Small intestine (tissue), 7 donors: Measurements from ENCODE around the gene CIAO2B. TPM values are rescaled to one million over a fixed set of nuclear protein-coding genes. Genes with fewer than 3 reads are reported as not detected.

ENCODE experiments used
- DNase-seq, 2 donors: peaks; one replicate each; pipeline versions ENCODE4 v3.0.0 to v3.0.0-alpha.2; 2013
- FAIRE-seq: peaks from 2 replicates; lab custom pipeline; 2012; peaks lifted over from hg19 to GRCh38; lab: Jason Lieb, UNC
- H3K27ac ChIP-seq, 3 donors: one replicate each; pipeline ENCODE4 v1.5.1; 2013; ENCODE audit warnings: low read length in 2 of 3, mild to moderate bottlenecking in 2 of 3, control low read depth in 1 of 3, inconsistent platforms in 1 of 3, low read depth in 1 of 3, moderate library complexity in 1 of 3
- H3K27me3 ChIP-seq, 3 donors: one replicate each; pipeline ENCODE4 v1.6.1; 2013; ENCODE audit warnings: low read length in 3 of 3, inconsistent platforms in 1 of 3; ENCODE audit not compliant: control insufficient read depth in 3 of 3, insufficient read depth in 3 of 3
- H3K36me3 ChIP-seq, 3 donors: one replicate each; pipeline ENCODE4 v1.6.1; 2013; ENCODE audit warnings: low read length in 3 of 3, inconsistent platforms in 1 of 3, low read depth in 1 of 3, mild to moderate bottlenecking in 1 of 3, moderate library complexity in 1 of 3; ENCODE audit not compliant: control insufficient read depth in 3 of 3, insufficient read depth in 2 of 3
- H3K4me1 ChIP-seq, 3 donors: one replicate each; pipeline ENCODE4 v1.6.1; 2013; ENCODE audit warnings: low read length in 2 of 3, inconsistent platforms in 1 of 3, low read depth in 1 of 3, mild to moderate bottlenecking in 1 of 3, moderate library complexity in 1 of 3; ENCODE audit not compliant: control insufficient read depth in 3 of 3, insufficient read depth in 2 of 3
- H3K4me3 ChIP-seq, 3 donors: one replicate each; pipeline ENCODE4 v1.5.1; 2013; ENCODE audit warnings: low read length in 3 of 3, control low read depth in 1 of 3, inconsistent platforms in 1 of 3, low read depth in 1 of 3, mild to moderate bottlenecking in 1 of 3, moderate library complexity in 1 of 3
- H3K9me3 ChIP-seq, 2 donors: one replicate each; pipeline ENCODE4 v1.6.1; 2013; ENCODE audit warnings: low read depth in 1 of 2, low read length in 1 of 2; ENCODE audit not compliant: control insufficient read depth in 2 of 2, insufficient read depth in 1 of 2
- WGBS, 3 donors: extraction: QIAGEN DNeasy Blood & Tissue Kit; methylation state at CpG; one replicate each; pipeline ENCODE4 v1.1.7; 2013; 5-methylcytosine and 5-hydroxymethylcytosine counted together
- polyA plus RNA-seq, 4 donors: library from polyadenylated mRNA; stranded (reverse) in 3 of 4; unstranded in 1 of 4; fragments of 200-250 nt in 3 of 4; fragments of 120-200 nt in 1 of 4; gene quantifications; one replicate each; pipeline versions ENCODE4 v1.2.1 to v1.2.3, GENCODE V29; 2013
- donor health status: healthy with polysubstance abuse.
- donor health status: control.
- donor health status: control.
- donor health status: Bipolar disorder and iron deficiency.
- donor health status: healthy.

CIAO2B gene
- polyA plus RNA-seq, 4 donors: 79.7 to 274 (median 232) TPM

DNA sequence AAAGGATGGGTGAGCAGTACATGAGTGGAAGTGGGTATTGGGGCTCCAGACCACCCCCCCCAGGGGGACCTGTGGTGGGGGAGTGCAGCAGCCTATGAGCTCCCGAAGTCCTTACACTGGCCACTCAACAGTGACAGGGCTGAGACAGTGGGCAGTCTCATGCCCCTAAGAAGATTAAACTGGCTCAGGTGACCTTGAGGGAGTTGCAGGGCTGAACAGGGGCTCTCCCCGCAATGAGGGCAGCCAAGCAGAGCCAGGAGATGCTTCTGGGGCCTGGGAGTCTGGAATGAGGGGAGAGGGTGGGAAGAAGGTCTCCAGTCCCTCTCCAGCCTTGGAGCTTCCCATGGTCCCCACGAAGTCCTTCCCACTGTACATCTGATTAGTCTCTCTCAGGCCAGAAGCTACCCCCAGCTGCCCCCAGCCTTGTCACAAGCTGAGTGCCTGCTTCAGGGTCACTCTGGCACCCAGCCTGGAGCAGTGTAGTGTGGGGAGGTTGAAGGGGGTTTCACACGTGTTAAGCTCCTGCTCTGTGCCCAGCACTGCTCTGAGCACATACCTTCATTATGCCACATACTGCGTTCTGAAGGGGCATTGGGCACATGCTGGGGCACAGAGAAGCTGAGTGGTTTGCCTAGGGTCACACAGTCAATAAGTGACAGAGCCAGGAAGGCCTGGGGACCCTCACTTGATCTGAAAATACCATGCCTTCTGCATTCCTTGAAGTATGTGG, 14.5 kb downstream of the CIAO2B start:
- WGBS, 3 donors: 69 to 71% (median 70%) methylated on average over 5 of the region's 5 CpGs

DNA sequence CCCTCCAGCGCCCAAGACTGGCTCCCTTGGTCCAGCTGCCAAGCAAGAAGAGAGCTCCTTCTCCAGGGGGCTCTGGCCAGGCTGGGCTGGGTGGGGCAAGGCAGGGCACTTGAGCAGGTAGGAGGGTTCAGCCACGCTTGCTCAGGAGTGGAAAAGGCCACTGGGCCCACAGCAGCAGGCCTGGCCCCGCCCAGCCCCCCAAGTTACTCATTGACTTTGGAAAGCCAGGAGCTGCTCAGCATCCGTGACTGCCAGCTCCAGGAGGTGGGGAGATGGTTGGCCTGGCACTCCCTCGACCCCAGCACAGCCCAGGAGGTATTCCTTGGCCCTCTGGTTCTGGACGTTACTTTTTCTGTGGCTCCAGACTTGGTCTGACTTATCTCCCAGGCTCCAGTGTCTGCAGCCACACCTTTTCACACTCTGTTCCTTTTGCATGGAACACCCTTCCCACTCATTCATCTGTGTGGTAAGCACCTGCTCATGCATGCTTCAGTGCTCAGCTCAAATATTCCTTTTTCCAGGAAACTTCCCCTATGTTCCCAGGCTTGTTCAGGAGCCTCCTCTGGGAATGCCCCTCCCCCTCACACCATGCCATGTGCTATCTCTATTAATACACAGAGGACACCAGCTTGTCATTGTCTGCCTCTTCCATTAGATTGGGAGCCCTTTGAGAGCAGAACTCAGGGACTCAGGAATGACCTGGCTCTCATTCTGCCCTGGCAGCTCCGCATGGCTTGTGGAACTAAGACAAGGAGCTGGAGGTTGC, 15.2 kb downstream of the CIAO2B start, which contains the start of gene CDH16:
Gene CDH16, minus strand, starts transcription at position 83 of the 766 bp plus-strand sequence. CDS start 820 bp downstream, outside the sequence.
- Histone ChIP-seq H3K9me3 (no peaks in the 10 kb centered on the region), H3K4me3 (no peak within 1 kb of the TSS), H3K36me3 (no peaks in the 10 kb centered on the region), H3K27ac (peak within 1 kb of the TSS in 1 of 3 donors; percentile 25), H3K4me1 (peaks cover 0 to 25% (median 4%) of the 10 kb centered on the region in 3 donors), H3K27me3 (peaks cover 0 to 8% (median 0%) of the 10 kb centered on the region in 3 donors)
- 35 to 71% (median 51%) methylated on average over 7 of the region's 7 CpGs for WGBS, 3 donors
- FAIRE-seq: no peak
- peak; percentile 73 to 82 for DNase-seq

More for the DNA sequence above, 14.5 kb downstream of the CIAO2B start:
- Histone ChIP-seq H3K36me3 (no peaks in the 10 kb centered on the region), H3K4me3 (no peak overlapping the region), H3K9me3 (no peaks in the 10 kb centered on the region), H3K27me3 (peaks cover 0 to 16% (median 0%) of the 10 kb centered on the region in 3 donors), H3K4me1 (peaks cover 2 to 28% (median 4%) of the 10 kb centered on the region in 3 donors), H3K27ac (no peak overlapping the region)
- DNase-seq (no peak), FAIRE-seq (no peak)

DNA sequence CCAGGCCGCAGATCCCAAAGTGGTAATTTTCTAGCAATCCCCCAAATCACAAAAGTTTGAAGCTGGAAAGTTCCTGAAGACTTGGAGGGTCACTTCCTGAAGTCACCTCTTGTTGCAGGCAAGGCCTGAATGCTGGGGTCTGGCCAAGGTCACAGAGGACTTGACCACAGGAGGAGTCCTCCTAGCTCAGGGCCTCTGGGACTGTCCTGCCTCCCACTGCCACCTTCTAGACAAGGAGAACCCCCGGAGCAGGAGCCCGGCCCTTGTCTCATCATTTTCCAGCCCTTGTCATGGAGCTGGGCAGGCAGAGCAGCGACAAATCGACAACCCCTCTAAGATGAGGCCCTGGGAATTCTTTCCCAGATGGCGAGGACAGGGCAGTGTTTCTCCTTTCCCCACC, 15.8 kb downstream of the CIAO2B start:
- no peak overlapping the region for H3K4me3 ChIP-seq
- FAIRE-seq: no peak
- peak overlapping the region in 1 of 3 donors; percentile 25 for H3K27ac ChIP-seq

DNA sequence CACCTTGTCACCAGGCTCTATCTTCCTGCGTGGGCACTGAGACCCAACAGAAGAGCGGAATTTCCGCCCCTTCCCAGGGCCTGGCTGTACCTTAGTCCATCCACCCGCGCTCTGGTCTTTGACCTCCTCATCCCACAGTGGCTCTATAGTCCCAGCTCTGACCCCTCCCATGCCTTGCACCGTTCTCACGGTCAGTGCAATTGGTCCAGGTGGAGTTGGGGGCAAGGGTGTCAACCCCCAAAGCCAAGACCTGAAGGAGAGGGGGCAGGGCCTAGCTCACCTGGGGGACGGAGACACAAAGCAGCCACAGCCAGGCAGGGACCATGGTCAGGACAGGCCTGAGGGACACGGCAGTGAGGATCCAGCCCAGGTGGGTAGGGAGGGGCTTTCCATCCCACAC, 16.5 kb downstream of the CIAO2B start:
- Histone ChIP-seq H3K36me3 (no peaks in the 10 kb centered on the region), H3K4me1 (peaks cover 0 to 25% (median 4%) of the 10 kb centered on the region in 3 donors), H3K27ac (no peak overlapping the region), H3K27me3 (peaks cover 0 to 2% (median 0%) of the 10 kb centered on the region in 3 donors), H3K4me3 (no peak overlapping the region), H3K9me3 (no peaks in the 10 kb centered on the region)
- DNase-seq (no peak), FAIRE-seq (no peak)
- WGBS, 3 donors: 58 to 79% (median 60%) methylated on average over 9 of the region's 9 CpGs

More for the DNA sequence above, 15.8 kb downstream of the CIAO2B start:
- DNase-seq: no peak
- no peaks in the 10 kb centered on the region for H3K9me3 ChIP-seq
- peaks cover 0 to 2% (median 0%) of the 10 kb centered on the region in 3 donors for H3K27me3 ChIP-seq
- H3K36me3 ChIP-seq: no peaks in the 10 kb centered on the region
- WGBS, 3 donors: 81 to 91% (median 87%) methylated on average over 6 of the region's 6 CpGs
- peaks cover 0 to 25% (median 4%) of the 10 kb centered on the region in 3 donors for H3K4me1 ChIP-seq

DNA sequence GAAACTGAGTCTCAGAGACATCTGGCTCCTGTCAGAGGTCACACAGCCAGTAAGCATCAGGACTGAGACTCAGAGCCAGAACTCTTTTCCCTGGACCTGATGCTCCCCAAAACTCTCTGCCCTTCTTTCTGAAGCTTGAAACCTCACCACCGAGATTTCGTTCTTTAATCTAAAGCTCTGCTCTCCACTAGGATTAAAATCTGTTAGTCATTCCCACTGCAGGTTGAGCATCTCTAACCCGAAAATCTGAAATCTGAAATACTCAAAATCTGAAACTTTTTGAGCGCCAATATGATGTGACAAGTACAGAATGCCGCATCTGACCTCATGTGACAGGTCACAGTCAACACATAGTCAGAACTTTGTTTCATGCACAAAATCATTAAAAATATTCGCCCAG, 17.7 kb downstream of the CIAO2B start:
- FAIRE-seq (no peak), DNase-seq (no peak)
- Histone ChIP-seq H3K4me1 (peaks cover 0 to 22% (median 4%) of the 10 kb centered on the region in 3 donors), H3K9me3 (no peaks in the 10 kb centered on the region), H3K36me3 (peaks cover 0 to 2% (median 0%) of the 10 kb centered on the region in 3 donors), H3K4me3 (no peak overlapping the region), H3K27ac (no peak overlapping the region), H3K27me3 (peaks cover 0 to 2% (median 0%) of the 10 kb centered on the region in 3 donors)
- 86 to 91% (median 88%) methylated on average over 6 of the region's 6 CpGs for WGBS, 3 donors

DNA sequence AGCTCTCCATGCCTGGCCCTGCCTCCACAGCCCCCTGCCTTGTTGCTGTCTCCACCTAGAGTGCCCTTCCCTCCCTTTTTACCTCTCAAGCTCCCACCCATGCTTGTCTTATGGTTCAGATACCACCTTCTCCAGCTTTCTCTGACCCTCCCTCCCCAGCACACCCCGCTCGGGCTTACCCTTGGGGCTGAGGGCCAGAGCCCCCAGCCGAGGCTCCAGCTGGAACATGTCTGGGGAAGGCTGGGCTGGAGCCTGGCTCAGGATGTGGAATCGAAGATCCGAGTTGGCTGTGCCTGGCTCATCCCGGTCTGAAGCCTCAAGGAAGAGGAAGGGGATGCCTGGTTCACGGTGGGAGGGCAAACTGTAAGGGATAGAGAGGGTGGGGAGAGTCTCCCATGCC, 19.2 kb downstream of the CIAO2B start:
- no peaks in the 10 kb centered on the region for H3K9me3 ChIP-seq
- 60 to 89% (median 74%) methylated on average over 7 of the region's 7 CpGs for WGBS, 3 donors
- FAIRE-seq (no peak), DNase-seq (no peak)
- peaks cover 0 to 19% (median 4%) of the 10 kb centered on the region in 3 donors for H3K4me1 ChIP-seq
- H3K36me3 ChIP-seq: peaks cover 0 to 2% (median 0%) of the 10 kb centered on the region in 3 donors
- H3K4me3 ChIP-seq: no peak overlapping the region
- H3K27me3 ChIP-seq: peaks cover 0 to 2% (median 0%) of the 10 kb centered on the region in 3 donors
- no peak overlapping the region for H3K27ac ChIP-seq

DNA sequence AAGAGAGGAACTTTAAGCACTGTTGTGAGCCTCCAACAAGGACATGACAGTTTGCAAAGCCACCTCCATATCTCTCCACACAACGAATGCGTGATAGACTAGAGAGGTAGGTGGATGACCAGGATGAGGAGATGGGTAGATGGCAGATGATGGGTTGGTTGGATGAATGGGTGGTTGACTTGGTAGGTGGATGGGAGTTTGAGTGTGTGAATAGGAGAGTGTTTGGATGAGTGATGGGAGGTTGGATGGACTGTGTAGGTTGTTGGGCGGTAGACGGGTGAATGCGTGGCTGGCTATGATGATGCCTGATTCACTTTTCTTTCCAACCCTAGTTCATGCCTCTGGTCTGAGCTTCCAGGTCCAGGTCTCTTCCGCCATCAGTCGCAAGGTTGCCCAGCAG, 19.7 kb downstream of the CIAO2B start:
- DNase-seq (no peak), FAIRE-seq (no peak)
- H3K4me1 ChIP-seq: peaks cover 0 to 15% (median 4%) of the 10 kb centered on the region in 3 donors
- no peak overlapping the region for H3K27ac ChIP-seq
- peaks cover 0 to 2% (median 0%) of the 10 kb centered on the region in 3 donors for H3K27me3 ChIP-seq
- whole genome bisulfite sequencing, 3 donors: 97 to 98% (median 97%) methylated on average over 7 of the region's 7 CpGs
- no peak overlapping the region for H3K4me3 ChIP-seq
- H3K9me3 ChIP-seq: no peaks in the 10 kb centered on the region
- H3K36me3 ChIP-seq: peaks cover 0 to 2% (median 0%) of the 10 kb centered on the region in 3 donors

DNA sequence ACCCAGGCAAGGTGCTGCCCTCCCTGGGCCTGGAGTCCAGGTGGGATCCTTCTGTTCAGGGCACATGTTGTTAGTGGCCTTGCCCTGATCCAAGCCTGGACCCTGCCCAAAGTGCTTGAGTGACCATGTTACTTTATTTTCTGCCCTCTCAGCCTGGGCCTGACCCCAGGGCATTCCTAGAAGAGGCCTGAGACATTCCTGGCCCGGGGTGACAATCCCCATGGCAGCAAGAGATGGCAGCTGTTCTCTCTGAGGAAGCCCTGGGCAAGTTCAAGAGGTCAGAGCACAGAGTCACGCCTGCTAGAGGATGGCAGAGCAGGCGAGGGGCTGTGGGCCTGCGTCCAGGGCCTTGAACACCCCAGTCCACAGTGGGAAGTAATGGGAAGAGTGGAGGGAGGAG, 20.5 kb downstream of the CIAO2B start:
- 69 to 81% (median 76%) methylated on average over 4 of the region's 4 CpGs for WGBS, 3 donors
- Histone ChIP-seq H3K36me3 (peaks cover 0 to 2% (median 0%) of the 10 kb centered on the region in 3 donors), H3K4me3 (no peak overlapping the region), H3K27ac (no peak overlapping the region), H3K27me3 (no peaks in the 10 kb centered on the region), H3K9me3 (no peaks in the 10 kb centered on the region), H3K4me1 (peaks cover 0 to 6% (median 4%) of the 10 kb centered on the region in 3 donors)
- DNase-seq: no peak
- no peak for FAIRE-seq
